MCF 10A (cell line): ENCODE data around the gene ELMO3. TPM values are rescaled to one million over a fixed set of nuclear protein-coding genes. Genes with fewer than 3 reads are reported as not detected.

Experiments
- Bru-seq: library from RNA; stranded (reverse); fragments of 400-500 nt; gene quantifications from one replicate; lab custom pipeline; 2021; lab: Mats Ljungman, UMichigan
- BruChase-seq, 2 experiments: library from RNA; stranded (reverse); fragments of 400-500 nt; gene quantifications; one replicate each; lab custom pipeline; 2021; lab: Mats Ljungman, UMichigan
- BruUV-seq: library from RNA; stranded (reverse); fragments of 400-500 nt; replicated peaks from 2 replicates; lab custom pipeline; 2021; lab: Mats Ljungman, UMichigan
- CTCF ChIA-PET: fragments of 300-600 bp; sonication (Branson Sonifier 250); formaldehyde crosslinking; extraction: SDS; loops from one replicate; lab custom pipeline; 2021; ENCODE audit warnings: antibody characterized with exemption, inconsistent platforms; lab: Yijun Ruan, JAX
- POLR2A ChIA-PET: fragments of 300-600, 350-650 bp; sonication (Branson Sonifier 250); formaldehyde crosslinking; extraction: SDS; loops from one replicate; lab custom pipeline; 2020; ENCODE audit warnings: antibody characterized with exemption, inconsistent platforms; lab: Yijun Ruan, JAX
- DNase-seq: peaks from one replicate; pipeline ENCODE4 v3.0.0-alpha.2; 2018; ENCODE audit not compliant: unreplicated experiment
- H3K27ac Mint-ChIP-seq: one replicate; pipeline ENCODE4 v1.8.0; 2022; ENCODE audit warnings: mild to moderate bottlenecking, low read depth, mixed read lengths; ENCODE audit not compliant: unreplicated experiment
- H3K27me3 Mint-ChIP-seq: one replicate; pipeline ENCODE4 v1.8.0; 2022; ENCODE audit warnings: mixed read lengths; ENCODE audit not compliant: insufficient read depth, unreplicated experiment
- H3K36me3 Mint-ChIP-seq: one replicate; pipeline ENCODE4 v1.8.0; 2022; ENCODE audit warnings: mild to moderate bottlenecking, moderate library complexity, mixed read lengths; ENCODE audit not compliant: insufficient read depth, unreplicated experiment
- H3K4me1 Mint-ChIP-seq: one replicate; pipeline ENCODE4 v1.8.0; 2022; ENCODE audit warnings: mixed read lengths; ENCODE audit not compliant: insufficient read depth, unreplicated experiment
- H3K4me3 Mint-ChIP-seq: one replicate; pipeline ENCODE4 v1.8.0; 2022; ENCODE audit warnings: mild to moderate bottlenecking, moderate library complexity, mixed read lengths; ENCODE audit not compliant: unreplicated experiment
- H3K9me3 Mint-ChIP-seq: one replicate; pipeline ENCODE4 v1.8.0; 2022; ENCODE audit warnings: mixed read lengths; ENCODE audit not compliant: unreplicated experiment
- intact Hi-C: fragments of 100-400 bp; cut with micrococcal nuclease; formaldehyde crosslinking; loops from 2 replicates; pipeline ENCODE4 v1.14.1; 2022
- long read RNA-seq: library from polyadenylated mRNA; stranded (forward); transcript quantifications from one replicate; pipeline ENCODE4 v2.0.0, GENCODE V29; 2022
- total RNA-seq: library from RNA; stranded (reverse); gene quantifications from 2 replicates; pipeline ENCODE4 v1.2.3, GENCODE V29; 2022
- TF ChIP-seq, protein P1 (sequence below): fragments of 200-600 bp; IDR thresholded peaks from one replicate; pipeline ENCODE4 v1.8.0; 2022; ENCODE audit warnings: antibody characterized with exemption, mild to moderate bottlenecking; ENCODE audit not compliant: unreplicated experiment

ELMO3 gene, protein sequence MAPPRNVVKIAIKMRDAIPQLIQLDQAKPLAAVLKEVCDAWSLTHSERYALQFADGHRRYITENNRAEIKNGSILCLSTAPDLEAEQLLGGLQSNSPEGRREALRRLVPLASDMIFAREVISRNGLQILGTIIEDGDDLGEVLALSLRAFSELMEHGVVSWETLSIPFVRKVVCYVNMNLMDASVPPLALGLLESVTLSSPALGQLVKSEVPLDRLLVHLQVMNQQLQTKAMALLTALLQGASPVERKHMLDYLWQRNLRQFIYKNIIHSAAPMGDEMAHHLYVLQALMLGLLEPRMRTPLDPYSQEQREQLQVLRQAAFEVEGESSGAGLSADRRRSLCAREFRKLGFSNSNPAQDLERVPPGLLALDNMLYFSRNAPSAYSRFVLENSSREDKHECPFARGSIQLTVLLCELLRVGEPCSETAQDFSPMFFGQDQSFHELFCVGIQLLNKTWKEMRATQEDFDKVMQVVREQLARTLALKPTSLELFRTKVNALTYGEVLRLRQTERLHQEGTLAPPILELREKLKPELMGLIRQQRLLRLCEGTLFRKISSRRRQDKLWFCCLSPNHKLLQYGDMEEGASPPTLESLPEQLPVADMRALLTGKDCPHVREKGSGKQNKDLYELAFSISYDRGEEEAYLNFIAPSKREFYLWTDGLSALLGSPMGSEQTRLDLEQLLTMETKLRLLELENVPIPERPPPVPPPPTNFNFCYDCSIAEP
- total RNA-seq (9.6 and 12.0 TPM in 2 replicates), Bru-seq, nascent RNA (percentile 45 among the genes with signal in this experiment), BruChase-seq, experiment 1, labeled RNA remaining after a 6-hour chase (percentile 60 among the genes with signal in this experiment), BruChase-seq, experiment 2, labeled RNA remaining after a 2-hour chase (percentile 52 among the genes with signal in this experiment)
- long read RNA-seq, transcript ELMO3-202 (20 exons, 2,531 nt), result major isoform, 12 of 29 reads
- long read RNA-seq, partial matches to known transcripts, result 9 of 29 reads
- long read RNA-seq, other reads (novel, unspliced or antisense), result 6 of 29 reads

DNA sequence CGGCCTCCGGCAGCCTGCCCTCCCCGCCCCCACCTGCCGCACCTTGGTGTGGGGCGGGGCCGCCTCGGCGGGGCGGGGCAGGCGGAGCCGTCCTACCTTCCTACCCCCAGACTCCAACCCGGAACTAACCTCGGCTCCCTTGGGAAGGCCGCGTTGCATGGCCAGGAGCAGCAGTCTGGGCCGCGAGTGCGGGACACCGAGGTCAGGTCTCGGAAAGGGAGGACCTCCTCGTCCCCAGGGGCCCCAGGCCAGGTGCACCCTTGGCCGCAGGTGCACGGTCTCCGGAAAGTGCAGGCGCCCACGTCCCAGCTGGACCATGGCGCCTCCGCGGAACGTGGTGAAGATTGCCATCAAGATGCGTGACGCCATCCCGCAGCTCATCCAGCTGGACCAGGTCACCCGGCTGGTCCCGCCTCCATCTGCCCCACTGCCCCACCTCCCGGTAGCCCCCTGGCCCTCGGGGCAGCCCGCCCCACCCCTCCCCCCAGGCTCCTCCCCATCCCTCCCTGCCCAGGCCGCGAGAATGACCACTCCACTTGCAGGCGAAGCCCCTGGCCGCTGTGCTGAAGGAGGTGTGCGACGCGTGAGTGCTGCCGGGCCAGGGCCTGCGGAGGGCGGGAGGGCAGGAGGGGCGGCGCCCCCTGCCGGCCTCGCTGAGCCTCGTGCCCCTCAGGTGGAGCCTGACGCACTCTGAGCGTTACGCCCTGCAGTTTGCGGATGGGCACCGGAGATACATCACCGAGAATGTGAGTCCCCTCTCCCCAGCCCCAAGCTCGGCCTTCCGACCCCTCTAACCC, at the start of gene ELMO3:
TSS of gene ELMO3 (plus strand) at position 121 of the 797 bp plus-strand sequence. CDS start at position 317, 196 bp downstream.
- intact Hi-C loops, result loop anchor here (2.0 kb wide), 2 partner anchors 28 to 48 kb away; partner anchors contain the start of genes FHOD1 and TMEM208

DNA sequence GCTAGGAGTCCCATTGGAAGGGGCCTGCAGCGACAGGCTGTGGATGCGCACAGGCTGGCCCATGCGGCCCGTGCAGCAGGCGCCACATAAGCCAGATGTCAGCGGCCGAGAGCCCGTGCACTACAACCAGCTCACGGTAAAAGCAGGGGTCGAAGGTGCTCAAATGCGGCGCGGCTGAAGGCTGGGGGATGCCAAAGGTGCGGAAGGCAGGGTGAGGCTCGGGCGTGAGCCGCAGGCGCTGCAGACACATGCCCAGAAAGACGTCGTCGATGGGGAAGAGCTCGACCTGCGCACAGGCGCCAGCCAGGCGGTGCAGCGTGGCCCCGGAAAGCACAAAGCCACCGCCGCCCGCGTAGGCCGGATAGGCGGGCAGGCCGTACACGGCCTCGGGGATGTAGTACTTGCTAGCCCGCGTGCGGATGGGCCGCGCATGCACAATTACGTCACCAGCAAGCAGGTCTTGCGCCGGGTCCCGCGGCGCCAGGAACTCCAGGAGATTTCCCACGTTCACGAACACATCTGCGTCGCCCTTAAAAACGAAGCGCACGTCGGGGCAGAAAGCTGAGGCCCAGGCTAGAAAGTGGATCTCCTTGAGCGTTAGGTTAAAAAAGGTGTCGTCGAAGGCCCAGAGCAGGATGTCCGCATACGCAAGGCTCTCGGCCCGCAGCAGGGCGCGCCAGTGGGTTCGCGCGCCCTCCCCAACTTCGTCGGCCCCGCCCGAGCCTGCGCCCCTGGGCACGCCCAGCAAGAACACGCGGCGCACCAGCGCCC, 49.5 kb upstream of the ELMO3 start:
- intact Hi-C loops, result no loop called here
- peaks cover 45% of the 10 kb centered on the region for H3K36me3 Mint-ChIP-seq
- H3K9me3 Mint-ChIP-seq, result no peaks in the 10 kb centered on the region
- ChIA-PET POLR2A (interaction anchor here (0.9 kb wide), 1 partner anchor 8 kb away, joined by 5 read pairs; no protein-coding TSS in a partner anchor), CTCF (interaction anchor here (0.6 kb wide), 1 partner anchor 163 kb away, joined by 3 read pairs; no protein-coding TSS in a partner anchor)
- H3K4me1 Mint-ChIP-seq, result peaks cover 12% of the 10 kb centered on the region
- H3K4me3 Mint-ChIP-seq, result no peak overlapping the region
- no peak overlapping the region for H3K27ac Mint-ChIP-seq
- no peaks in the 10 kb centered on the region for H3K27me3 Mint-ChIP-seq
- BruUV-seq, result no TSS peak
- TF ChIP-seq, protein P1, sequence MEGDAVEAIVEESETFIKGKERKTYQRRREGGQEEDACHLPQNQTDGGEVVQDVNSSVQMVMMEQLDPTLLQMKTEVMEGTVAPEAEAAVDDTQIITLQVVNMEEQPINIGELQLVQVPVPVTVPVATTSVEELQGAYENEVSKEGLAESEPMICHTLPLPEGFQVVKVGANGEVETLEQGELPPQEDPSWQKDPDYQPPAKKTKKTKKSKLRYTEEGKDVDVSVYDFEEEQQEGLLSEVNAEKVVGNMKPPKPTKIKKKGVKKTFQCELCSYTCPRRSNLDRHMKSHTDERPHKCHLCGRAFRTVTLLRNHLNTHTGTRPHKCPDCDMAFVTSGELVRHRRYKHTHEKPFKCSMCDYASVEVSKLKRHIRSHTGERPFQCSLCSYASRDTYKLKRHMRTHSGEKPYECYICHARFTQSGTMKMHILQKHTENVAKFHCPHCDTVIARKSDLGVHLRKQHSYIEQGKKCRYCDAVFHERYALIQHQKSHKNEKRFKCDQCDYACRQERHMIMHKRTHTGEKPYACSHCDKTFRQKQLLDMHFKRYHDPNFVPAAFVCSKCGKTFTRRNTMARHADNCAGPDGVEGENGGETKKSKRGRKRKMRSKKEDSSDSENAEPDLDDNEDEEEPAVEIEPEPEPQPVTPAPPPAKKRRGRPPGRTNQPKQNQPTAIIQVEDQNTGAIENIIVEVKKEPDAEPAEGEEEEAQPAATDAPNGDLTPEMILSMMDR, result no peak
- no peak for DNase-seq

More for the DNA sequence above, at the start of gene ELMO3:
- peaks cover 34% of the 10 kb centered on the region for H3K4me1 Mint-ChIP-seq
- peak within 1 kb of the TSS; percentile 89 for H3K4me3 Mint-ChIP-seq
- DNase-seq, result peak; percentile 71
- no TSS peak for BruUV-seq
- peaks cover 54% of the 10 kb centered on the region for H3K36me3 Mint-ChIP-seq
- no peaks in the 10 kb centered on the region for H3K9me3 Mint-ChIP-seq
- TF ChIP-seq, protein P1, result peak; percentile 47
- ChIA-PET CTCF (interaction anchor here (0.5 to 3.6 kb wide), 31 partner anchors 9 to 682 kb away, joined by 3 to 29 read pairs (median 4); partner anchors contain the start of genes CES4A, EXOC3L1, MATCAP1 and TMEM208), POLR2A (interaction anchor here (1.1 to 3.8 kb wide), 10 partner anchors 8 to 47 kb away, joined by 5 to 28 read pairs (median 8); partner anchors contain the start of genes EXOC3L1, FHOD1, NOL3 and TMEM208)
- H3K27ac Mint-ChIP-seq, result peak within 1 kb of the TSS; percentile 84
- no peaks in the 10 kb centered on the region for H3K27me3 Mint-ChIP-seq

DNA sequence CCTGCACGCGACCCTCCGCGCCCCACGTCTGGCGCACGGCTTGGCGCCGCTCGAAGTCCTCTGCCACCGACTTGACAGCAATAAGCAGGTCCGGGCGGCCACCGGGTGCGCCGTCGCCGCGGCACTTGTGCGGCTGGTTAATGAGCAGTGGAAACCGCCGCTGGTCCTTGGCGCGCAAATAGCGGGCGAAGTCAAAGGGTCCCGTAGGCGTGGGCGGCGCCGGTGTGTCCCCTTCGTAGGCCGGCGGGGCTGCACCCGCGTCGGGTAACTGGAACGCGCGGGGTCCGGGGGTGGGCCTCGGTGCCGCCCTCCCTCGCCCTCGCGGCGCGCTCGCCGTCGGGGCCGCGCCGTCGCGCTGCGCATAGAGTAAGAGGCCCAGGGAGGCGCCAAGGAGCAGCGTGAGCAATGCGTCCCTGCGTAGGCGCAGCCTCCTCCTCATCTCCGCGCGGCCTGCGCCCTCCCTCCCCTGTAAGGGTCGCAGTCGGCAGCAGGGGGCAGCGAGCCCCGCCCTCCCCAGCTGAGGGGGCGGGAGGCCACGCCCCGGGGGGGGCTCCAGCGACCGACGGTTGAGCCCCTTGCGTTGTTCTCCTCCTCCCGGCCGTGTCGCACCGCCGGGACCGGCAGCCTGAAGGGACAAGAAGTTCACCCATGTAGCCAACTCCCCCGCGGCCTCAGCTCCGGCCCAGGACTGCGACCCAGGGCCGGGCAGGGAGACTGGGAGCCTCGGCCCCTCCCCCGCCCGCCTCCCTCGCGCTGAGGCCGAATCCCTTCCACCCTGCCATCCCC, 48.7 kb upstream of the ELMO3 start:
- BruUV-seq, result no TSS peak
- Mint-ChIP-seq H3K36me3 (peaks cover 39% of the 10 kb centered on the region), H3K4me1 (peaks cover 12% of the 10 kb centered on the region), H3K9me3 (no peaks in the 10 kb centered on the region), H3K27ac (no peak overlapping the region), H3K27me3 (no peaks in the 10 kb centered on the region), H3K4me3 (no peak overlapping the region)
- ChIA-PET CTCF (no interaction called here), POLR2A (no interaction called here)
- intact Hi-C loops, result no loop called here
- no peak for DNase-seq
- TF ChIP-seq, protein P1, result no peak
